Activated T-helper 2 cell treated with anti-CD3 and anti-CD28 coated beads, Interferon-gamma antibody, Interleukin-2, Interleukin-4, amounts not matched to agents 10 μg/mL and 5 μg/mL and 100 μg/mL, durations not matched to agents 14 hours and 24 hours and 36 hours (primary cell): ENCODE measurements around the gene FARP2. TPM values are rescaled to one million over a fixed set of nuclear protein-coding genes. Genes with fewer than 3 reads are reported as not detected.

ENCODE experiments used
- DNase-seq: peaks from one replicate; pipeline ENCODE4 v3.0.0; 2021; ENCODE audit warnings: low spot score
- H3K27ac Mint-ChIP-seq: one replicate; pipeline ENCODE4 v1.8.0; 2021; ENCODE audit warnings: mixed read lengths
- H3K27me3 Mint-ChIP-seq: one replicate; pipeline ENCODE4 v1.8.0; 2021; ENCODE audit warnings: low read depth, mixed read lengths
- H3K36me3 Mint-ChIP-seq: one replicate; pipeline ENCODE4 v1.8.0; 2021; ENCODE audit warnings: low read depth, mixed read lengths
- H3K4me1 Mint-ChIP-seq: one replicate; pipeline ENCODE4 v1.8.0; 2021; ENCODE audit warnings: low read depth, mixed read lengths
- H3K4me3 Mint-ChIP-seq: one replicate; pipeline ENCODE4 v1.8.0; 2021; ENCODE audit warnings: low read depth, mild to moderate bottlenecking, moderate library complexity, mixed read lengths
- H3K9me3 Mint-ChIP-seq: one replicate; pipeline ENCODE4 v1.8.0; 2021; ENCODE audit warnings: mixed read lengths
- intact Hi-C: fragments of 100-400 bp; cut with micrococcal nuclease; formaldehyde crosslinking; loops from one replicate; pipeline ENCODE4 v1.15.1; 2023
- total RNA-seq: library from RNA; stranded (reverse); gene quantifications from 2 replicates; pipeline ENCODE4 v1.2.3, GENCODE V29; 2022

The FARP2 gene
- total RNA-seq, 1 donor from 2014 or later: 38.1 TPM

- H3K4me3 Mint-ChIP-seq: no peak overlapping the region
- no peaks in the 10 kb centered on the region for H3K4me1 Mint-ChIP-seq
- no peaks in the 10 kb centered on the region for H3K27me3 Mint-ChIP-seq
- H3K9me3 Mint-ChIP-seq: no peaks in the 10 kb centered on the region
- intact Hi-C loops: no loop called here
- no peak overlapping the region for H3K27ac Mint-ChIP-seq
- no peak for DNase-seq
- no peaks in the 10 kb centered on the region for H3K36me3 Mint-ChIP-seq
Measured at GRCh38 chr2:241482126-241482955, 126.3 kb downstream of the FARP2 start.

- DNase-seq: no peak
- no peaks in the 10 kb centered on the region for H3K9me3 Mint-ChIP-seq
- H3K27ac Mint-ChIP-seq: no peak overlapping the region
- no peaks in the 10 kb centered on the region for H3K36me3 Mint-ChIP-seq
- H3K4me3 Mint-ChIP-seq: no peak overlapping the region
- intact Hi-C loops: no loop called here
- no peaks in the 10 kb centered on the region for H3K27me3 Mint-ChIP-seq
- no peaks in the 10 kb centered on the region for H3K4me1 Mint-ChIP-seq
Measured at GRCh38 chr2:241483305-241483704, 127.2 kb downstream of the FARP2 start.

- intact Hi-C loops: no loop called here
- H3K36me3 Mint-ChIP-seq: no peaks in the 10 kb centered on the region
- no peaks in the 10 kb centered on the region for H3K9me3 Mint-ChIP-seq
- H3K27me3 Mint-ChIP-seq: no peaks in the 10 kb centered on the region
- no peaks in the 10 kb centered on the region for H3K4me1 Mint-ChIP-seq
- H3K27ac Mint-ChIP-seq: no peak overlapping the region
- no peak overlapping the region for H3K4me3 Mint-ChIP-seq
- no peak for DNase-seq
Measured at GRCh38 chr2:241485172-241485911, 129.3 kb downstream of the FARP2 start.

- intact Hi-C loops: no loop called here
- H3K27me3 Mint-ChIP-seq: no peaks in the 10 kb centered on the region
Measured at GRCh38 chr2:241489088-241489487, 133.0 kb downstream of the FARP2 start.

DNA sequence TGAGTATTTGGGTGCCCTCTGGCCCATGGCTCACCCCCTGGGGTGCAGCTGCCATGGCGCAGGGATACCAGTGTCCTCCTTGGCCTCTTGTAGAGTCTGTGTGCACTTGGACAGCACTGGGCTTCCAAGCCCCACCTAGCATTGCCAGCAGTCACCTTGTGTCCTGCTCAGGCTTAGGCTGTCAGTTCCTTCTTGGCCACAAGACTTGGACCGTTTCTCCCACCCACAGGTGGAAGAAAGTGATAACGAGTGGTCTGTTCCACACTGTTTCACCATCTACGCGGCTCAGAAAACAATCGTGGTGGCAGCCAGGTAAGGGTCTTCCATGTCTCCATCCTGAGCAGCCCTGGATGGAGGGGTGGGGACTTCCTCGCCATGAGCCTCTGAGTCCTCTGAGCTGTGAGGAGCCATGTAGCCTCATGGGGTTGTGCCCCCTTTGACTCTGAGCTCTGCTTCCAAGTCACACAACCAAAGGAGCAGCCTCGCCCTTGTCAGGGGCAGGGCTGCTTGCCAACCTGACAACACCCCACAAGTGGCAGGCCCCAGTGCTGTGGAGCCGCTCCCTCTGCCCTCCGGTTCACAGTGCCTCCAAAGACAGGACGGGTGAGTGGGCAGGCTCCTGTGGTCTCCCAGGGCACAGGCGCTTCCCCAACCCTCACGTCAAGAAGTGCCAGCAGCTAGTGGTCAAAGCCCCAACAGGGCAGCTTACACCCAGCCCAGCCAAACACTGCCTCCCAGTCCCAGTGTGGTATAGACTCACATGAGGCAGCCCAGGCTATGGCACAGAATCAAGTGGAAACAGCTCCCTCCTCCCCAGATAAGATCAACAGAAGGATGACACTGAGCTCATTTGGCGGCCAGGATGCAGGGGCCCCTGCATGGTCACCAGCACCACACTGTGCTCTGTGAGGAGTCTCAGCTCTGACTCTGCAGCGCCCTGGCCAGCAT, 133.9 kb downstream of the FARP2 start:
- Mint-ChIP-seq H3K36me3 (peaks cover 2% of the 10 kb centered on the region), H3K27me3 (no peaks in the 10 kb centered on the region), H3K9me3 (no peaks in the 10 kb centered on the region), H3K4me1 (no peaks in the 10 kb centered on the region), H3K27ac (no peak overlapping the region), H3K4me3 (no peak overlapping the region)
- DNase-seq: no peak
- intact Hi-C loops: no loop called here

More at GRCh38 chr2:241489088-241489487, 133.0 kb downstream of the FARP2 start:
- H3K36me3 Mint-ChIP-seq: no peaks in the 10 kb centered on the region
- no peak for DNase-seq
- no peak overlapping the region for H3K27ac Mint-ChIP-seq
- H3K4me1 Mint-ChIP-seq: no peaks in the 10 kb centered on the region
- H3K9me3 Mint-ChIP-seq: no peaks in the 10 kb centered on the region
- H3K4me3 Mint-ChIP-seq: no peak overlapping the region

- intact Hi-C loops: no loop called here
- no peaks in the 10 kb centered on the region for H3K4me1 Mint-ChIP-seq
Measured at GRCh38 chr2:241490825-241491506, 134.9 kb downstream of the FARP2 start.

DNA sequence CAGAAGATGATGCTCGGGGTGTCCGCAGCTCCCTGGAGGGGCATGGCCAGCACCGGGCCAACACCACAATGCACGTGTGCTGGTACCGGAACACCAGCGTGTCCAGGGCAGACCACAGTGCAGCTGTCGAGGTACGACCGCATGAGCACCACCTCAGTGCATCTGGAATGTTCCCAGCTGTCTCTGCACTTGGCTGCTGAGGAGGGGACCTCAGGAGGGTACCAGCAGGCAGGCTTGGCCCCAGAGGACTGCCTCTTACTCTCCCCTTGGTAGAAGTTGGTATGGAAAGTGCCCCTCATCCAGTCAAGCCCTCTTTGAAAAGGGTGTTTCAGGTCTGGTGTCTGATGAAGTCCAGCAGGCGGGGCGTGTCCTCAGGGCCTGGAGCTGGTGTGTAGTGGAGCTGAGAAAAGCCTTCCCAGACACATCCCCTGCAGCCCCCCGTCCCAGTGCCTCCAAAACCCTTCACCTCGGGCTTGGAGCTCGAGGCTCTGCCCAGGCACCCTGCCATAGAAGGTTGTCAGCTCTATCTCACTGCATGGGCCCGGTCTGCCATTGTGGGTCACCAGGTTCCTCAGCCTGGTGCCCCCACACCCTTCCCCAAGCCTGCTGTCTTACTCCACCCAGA, 135.6 kb downstream of the FARP2 start:
- no peak for DNase-seq
- Mint-ChIP-seq H3K4me3 (no peak overlapping the region), H3K27me3 (no peaks in the 10 kb centered on the region), H3K4me1 (no peaks in the 10 kb centered on the region), H3K27ac (no peak overlapping the region), H3K36me3 (peaks cover 9% of the 10 kb centered on the region), H3K9me3 (no peaks in the 10 kb centered on the region)
- intact Hi-C loops: no loop called here

More at GRCh38 chr2:241490825-241491506, 134.9 kb downstream of the FARP2 start:
- no peak for DNase-seq
- H3K9me3 Mint-ChIP-seq: no peaks in the 10 kb centered on the region
- no peaks in the 10 kb centered on the region for H3K27me3 Mint-ChIP-seq
- peaks cover 6% of the 10 kb centered on the region for H3K36me3 Mint-ChIP-seq
- H3K4me3 Mint-ChIP-seq: no peak overlapping the region
- no peak overlapping the region for H3K27ac Mint-ChIP-seq

DNA sequence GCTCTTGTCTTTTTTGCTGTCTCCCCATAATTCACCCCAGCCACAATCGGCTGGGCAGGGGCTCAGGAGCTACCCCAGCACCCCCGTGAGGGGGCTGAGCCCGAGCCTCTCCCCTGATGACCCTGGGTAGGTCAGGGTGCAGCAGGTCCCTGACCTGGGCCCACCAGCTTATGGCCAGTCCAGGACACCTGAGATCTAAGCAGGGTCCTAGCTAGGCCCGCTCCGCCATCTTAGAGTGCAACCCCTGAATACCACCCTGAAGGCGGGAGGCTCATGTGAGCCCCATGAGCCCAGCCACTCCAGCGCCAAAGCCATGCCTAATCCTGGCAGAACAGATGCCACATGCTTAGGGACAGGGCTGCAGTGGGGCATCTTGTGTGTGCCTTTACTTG, 136.1 kb downstream of the FARP2 start:
- H3K4me1 Mint-ChIP-seq: no peaks in the 10 kb centered on the region
- H3K4me3 Mint-ChIP-seq: no peak overlapping the region
- H3K9me3 Mint-ChIP-seq: no peaks in the 10 kb centered on the region
- intact Hi-C loops: no loop called here
- peaks cover 12% of the 10 kb centered on the region for H3K36me3 Mint-ChIP-seq
- no peak overlapping the region for H3K27ac Mint-ChIP-seq
- no peak for DNase-seq
- no peaks in the 10 kb centered on the region for H3K27me3 Mint-ChIP-seq

- Mint-ChIP-seq H3K27ac (no peak overlapping the region), H3K9me3 (no peaks in the 10 kb centered on the region), H3K36me3 (peaks cover 15% of the 10 kb centered on the region), H3K4me3 (no peak overlapping the region), H3K27me3 (no peaks in the 10 kb centered on the region), H3K4me1 (no peaks in the 10 kb centered on the region)
- intact Hi-C loops: no loop called here
- no peak for DNase-seq
Measured at GRCh38 chr2:241493092-241493491, 137.0 kb downstream of the FARP2 start.

GRCh38 chr2:241494311-241494908, 138.3 kb downstream of the FARP2 start:
- no peak for DNase-seq
- Mint-ChIP-seq H3K36me3 (peaks cover 15% of the 10 kb centered on the region), H3K4me3 (no peak overlapping the region), H3K27me3 (no peaks in the 10 kb centered on the region), H3K9me3 (no peaks in the 10 kb centered on the region), H3K4me1 (no peaks in the 10 kb centered on the region), H3K27ac (no peak overlapping the region)
- intact Hi-C loops: no loop called here

GRCh38 chr2:241495172-241496002, 139.3 kb downstream of the FARP2 start:
- Mint-ChIP-seq H3K27me3 (no peaks in the 10 kb centered on the region), H3K36me3 (peaks cover 20% of the 10 kb centered on the region), H3K4me3 (no peak overlapping the region), H3K27ac (no peak overlapping the region), H3K4me1 (no peaks in the 10 kb centered on the region), H3K9me3 (no peaks in the 10 kb centered on the region)
- intact Hi-C loops: no loop called here
- DNase-seq: no peak
